RWPE2 (cell line): ENCODE measurements around the gene SOHLH2.

Experiments
- ATAC-seq: fragments of 200-7000 bp; cut with Tn5 transposase; 3 replicates; pipeline ENCODE4 v1.9.1; 2021; ENCODE audit warnings: low read depth
- DNase-seq: peaks from one replicate; pipeline ENCODE4 v3.0.0-alpha.2; 2020; ENCODE audit warnings: low spot score
- H3K27ac ChIP-seq: fragments of 450-650 bp; 2 replicates; pipeline ENCODE4 v1.5.1; 2017; ENCODE audit warnings: mild to moderate bottlenecking; ENCODE audit not compliant: poor library complexity, severe bottlenecking
- H3K27me3 ChIP-seq: fragments of 250-450 bp; sonication (Bioruptor Pico); 2 replicates; pipeline ENCODE4 v1.5.1; 2021; ENCODE audit warnings: mild to moderate bottlenecking, moderate library complexity; ENCODE audit not compliant: insufficient read depth, poor library complexity, severe bottlenecking
- H3K36me3 ChIP-seq: fragments of 250-450 bp; sonication (Bioruptor Pico); 2 replicates; pipeline ENCODE4 v1.5.1; 2020; ENCODE audit warnings: low read depth, mild to moderate bottlenecking, moderate library complexity
- H3K4me1 ChIP-seq: fragments of 250-450 bp; sonication (Bioruptor Pico); 2 replicates; pipeline ENCODE4 v1.5.1; 2021; ENCODE audit warnings: mild to moderate bottlenecking, moderate library complexity; ENCODE audit not compliant: insufficient read depth, poor library complexity, severe bottlenecking
- H3K4me3 ChIP-seq: fragments of 250-450 bp; sonication (Bioruptor Pico); 2 replicates; pipeline ENCODE4 v1.5.1; 2021; ENCODE audit warnings: mild to moderate bottlenecking, moderate library complexity; ENCODE audit not compliant: severe bottlenecking
- H3K9me3 ChIP-seq: fragments of 250-450 bp; sonication (Bioruptor Pico); 2 replicates; pipeline ENCODE4 v1.5.1; 2021; ENCODE audit warnings: mild to moderate bottlenecking, moderate library complexity; ENCODE audit not compliant: severe bottlenecking
- CTCF ChIP-seq: fragments of 450-650 bp; IDR thresholded peaks from one replicate; pipeline ENCODE4 v1.5.1; 2017; ENCODE audit warnings: mild to moderate bottlenecking, moderate library complexity; ENCODE audit not compliant: poor library complexity, severe bottlenecking

SOHLH2 gene

GRCh38 chr13:36126491-36126890 lies 87.9 kb downstream of the SOHLH2 start:
- Histone ChIP-seq H3K4me3 (no peak overlapping the region), H3K9me3 (no peaks in the 10 kb centered on the region), H3K27me3 (peaks cover 8% of the 10 kb centered on the region), H3K4me1 (no peaks in the 10 kb centered on the region), H3K36me3 (no peaks in the 10 kb centered on the region), H3K27ac (no peak overlapping the region)
- ATAC-seq (no peak), DNase-seq (no peak)
- no peak for TF ChIP-seq CTCF

GRCh38 chr13:36125841-36126240 lies 88.5 kb downstream of the SOHLH2 start:
- no peak for TF ChIP-seq CTCF
- Histone ChIP-seq H3K4me3 (no peak overlapping the region), H3K4me1 (no peaks in the 10 kb centered on the region), H3K9me3 (no peaks in the 10 kb centered on the region), H3K27me3 (peaks cover 8% of the 10 kb centered on the region), H3K36me3 (no peaks in the 10 kb centered on the region), H3K27ac (no peak overlapping the region)
- DNase-seq (no peak), ATAC-seq (no peak)

GRCh38 chr13:36124236-36124822 lies 90.0 kb downstream of the SOHLH2 start:
- H3K4me3 ChIP-seq = no peak overlapping the region
- no peaks in the 10 kb centered on the region for H3K27me3 ChIP-seq
- DNase-seq (no peak), ATAC-seq (no peak)
- H3K36me3 ChIP-seq = no peaks in the 10 kb centered on the region
- H3K4me1 ChIP-seq = no peaks in the 10 kb centered on the region
- no peak overlapping the region for H3K27ac ChIP-seq
- no peaks in the 10 kb centered on the region for H3K9me3 ChIP-seq
- TF ChIP-seq CTCF = no peak
